Loucy (cell line): ENCODE data around the gene RALGDS.

Experiments
- CTCF ChIP-seq: fragments of 200-600 bp; sonication (generic); conservative IDR thresholded peaks from 2 replicates; pipeline ENCODE4 v1.5.1; 2014; ENCODE audit warnings: mild to moderate bottlenecking, antibody characterized with exemption, low read length
- EZH2phosphoT487 ChIP-seq: fragments of 200-600 bp; IDR thresholded peaks from 2 replicates; pipeline ENCODE4 v1.6.1; 2018; ENCODE audit warnings: antibody characterized with exemption, mild to moderate bottlenecking, moderate library complexity, borderline replicate concordance

- TF ChIP-seq CTCF (peak; percentile 28), EZH2phosphoT487 (no peak)
Observed at GRCh38 chr9:133063500-133064231, 57.4 kb downstream of the RALGDS start.
